GM06990 (cell line): ENCODE measurements around the gene STXBP6.

Experiments used
- DNase-seq: peaks from one replicate; pipeline ENCODE4 v3.0.0-alpha.2; 2011; ENCODE audit not compliant: insufficient read length; ENCODE audit errors: extremely low read depth
- H3K27me3 ChIP-seq: replicated peaks from 2 replicates; pipeline ENCODE4 v1.6.0; 2011; ENCODE audit warnings: low read length; ENCODE audit not compliant: control insufficient read depth, insufficient read depth
- H3K36me3 ChIP-seq: 2 replicates; pipeline ENCODE4 v1.5.1; 2011; ENCODE audit warnings: low read length; ENCODE audit not compliant: control insufficient read depth, insufficient read depth
- H3K4me3 ChIP-seq: replicated peaks from 2 replicates; pipeline ENCODE4 v1.5.1; 2011; ENCODE audit warnings: low read depth, mild to moderate bottlenecking, control low read depth, low read length
- CTCF ChIP-seq: IDR thresholded peaks from 2 replicates; pipeline ENCODE4 v1.5.1; 2011; ENCODE audit warnings: low read length, control low read depth, mild to moderate bottlenecking, inconsistent platforms; ENCODE audit not compliant: insufficient read depth, poor library complexity, severe bottlenecking

Gene STXBP6

GRCh38 chr14:24834956-24835355, 215.0 kb downstream of the STXBP6 start:
- no peak for DNase-seq
- no peaks in the 10 kb centered on the region for H3K27me3 ChIP-seq
- no peaks in the 10 kb centered on the region for H3K36me3 ChIP-seq
- no peak for TF ChIP-seq CTCF
- no peak overlapping the region for H3K4me3 ChIP-seq

DNA sequence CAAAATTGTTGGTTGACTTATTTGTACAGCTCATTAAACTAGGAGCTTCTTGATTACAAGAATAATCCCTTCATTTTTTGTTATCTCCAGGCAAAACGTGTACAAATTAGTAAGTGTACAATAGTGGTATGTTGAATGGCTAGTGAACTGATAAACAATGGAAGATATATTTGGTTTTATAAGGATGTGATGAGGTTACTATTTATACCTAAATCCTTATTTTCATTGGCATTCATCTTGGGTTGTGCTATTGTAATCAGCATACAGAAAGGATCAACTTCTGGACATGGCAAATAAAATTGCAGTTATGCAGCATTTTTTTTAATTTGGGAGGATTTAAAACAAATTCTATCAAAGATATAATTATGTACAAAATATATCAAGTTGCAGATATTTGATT, 216.6 kb downstream of the STXBP6 start:
- no peak overlapping the region for H3K4me3 ChIP-seq
- H3K27me3 ChIP-seq, result no peaks in the 10 kb centered on the region
- no peak for TF ChIP-seq CTCF
- H3K36me3 ChIP-seq, result no peaks in the 10 kb centered on the region
- no peak for DNase-seq

DNA sequence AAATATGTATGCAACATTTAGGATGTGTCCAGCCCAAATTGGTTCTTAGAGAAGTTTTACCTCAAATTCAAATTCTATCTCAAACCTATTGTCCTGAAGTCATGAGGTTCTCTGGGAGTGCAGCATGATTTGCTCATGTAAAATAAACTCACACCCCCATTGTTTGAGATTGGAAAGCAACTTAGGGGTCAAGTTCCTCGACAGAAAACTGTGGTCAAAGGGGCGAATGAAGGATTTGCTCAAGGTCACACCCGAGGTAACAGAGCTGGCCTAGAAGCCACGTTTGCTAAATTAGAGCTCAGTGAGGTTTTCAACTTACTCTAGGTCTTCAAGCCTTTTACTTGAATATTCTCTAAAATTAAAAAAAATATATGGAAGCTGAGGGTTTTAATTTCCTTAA, 218.3 kb downstream of the STXBP6 start:
- TF ChIP-seq CTCF, result no peak
- DNase-seq, result no peak
- H3K27me3 ChIP-seq, result no peaks in the 10 kb centered on the region
- H3K36me3 ChIP-seq, result no peaks in the 10 kb centered on the region
- no peak overlapping the region for H3K4me3 ChIP-seq

GRCh38 chr14:24829862-24830261, 220.1 kb downstream of the STXBP6 start:
- no peak overlapping the region for H3K4me3 ChIP-seq
- DNase-seq, result no peak
- no peak for TF ChIP-seq CTCF
- no peaks in the 10 kb centered on the region for H3K27me3 ChIP-seq
- H3K36me3 ChIP-seq, result no peaks in the 10 kb centered on the region

DNA sequence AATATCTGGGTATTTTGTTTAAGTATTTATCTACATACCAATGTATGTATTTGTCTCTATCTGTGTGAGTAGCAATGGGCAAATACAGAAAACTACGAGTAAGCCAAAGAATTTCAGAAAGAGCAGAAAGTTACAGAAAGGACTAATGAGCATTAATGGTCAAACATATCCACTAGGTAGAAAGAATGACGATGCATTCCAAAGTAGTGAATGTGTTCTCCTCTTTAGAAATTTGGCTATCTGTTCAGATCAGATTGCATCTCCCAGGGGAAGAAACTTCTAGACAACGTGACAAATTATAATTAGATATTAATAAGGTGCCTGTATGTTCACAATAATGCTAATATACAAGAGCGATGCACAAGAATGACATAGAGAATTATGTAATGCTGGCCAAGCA, 221.5 kb downstream of the STXBP6 start:
- H3K27me3 ChIP-seq, result no peaks in the 10 kb centered on the region
- TF ChIP-seq CTCF, result no peak
- H3K4me3 ChIP-seq, result no peak overlapping the region
- no peak for DNase-seq
- H3K36me3 ChIP-seq, result no peaks in the 10 kb centered on the region

GRCh38 chr14:24826390-24826789, 223.6 kb downstream of the STXBP6 start:
- no peak for TF ChIP-seq CTCF
- H3K27me3 ChIP-seq, result no peaks in the 10 kb centered on the region
- H3K36me3 ChIP-seq, result no peaks in the 10 kb centered on the region
- H3K4me3 ChIP-seq, result no peak overlapping the region
- DNase-seq, result no peak
